MM.1S (cell line): ENCODE measurements around the gene FAM120A.

Experiments
- DNase-seq: peaks from one replicate; pipeline ENCODE4 v3.0.0-alpha.2; 2015
- H2AFZ ChIP-seq: fragments of 300-600 bp; sonication (generic); 2 replicates; pipeline ENCODE4 v1.6.0; 2016; ENCODE audit warnings: antibody characterized with exemption, low read length
- H3F3A ChIP-seq: fragments of 300-600 bp; sonication (generic); 2 replicates; pipeline ENCODE4 v1.6.1; 2016; ENCODE audit warnings: mild to moderate bottlenecking, antibody characterized with exemption, low read length, moderate library complexity, mixed read lengths; ENCODE audit not compliant: insufficient read depth
- H3K27ac ChIP-seq: fragments of 300-600 bp; sonication (generic); 2 replicates; pipeline ENCODE4 v1.5.1; 2016; ENCODE audit warnings: mild to moderate bottlenecking, low read length
- H3K27me3 ChIP-seq: fragments of 300-600 bp; sonication (generic); replicated peaks from 2 replicates; pipeline ENCODE4 v1.6.0; 2016; ENCODE audit warnings: low read length; ENCODE audit not compliant: insufficient read depth
- H3K36me3 ChIP-seq: fragments of 300-600 bp; sonication (generic); replicated peaks from 2 replicates; pipeline ENCODE4 v1.6.1; 2016; ENCODE audit warnings: mild to moderate bottlenecking, low read length, mixed read lengths; ENCODE audit not compliant: insufficient read depth
- H3K4me1 ChIP-seq: fragments of 300-600 bp; sonication (generic); 2 replicates; pipeline ENCODE4 v1.6.1; 2016; ENCODE audit warnings: low read length, mixed read lengths
- H3K4me2 ChIP-seq: fragments of 300-600 bp; sonication (generic); 2 replicates; pipeline ENCODE4 v1.6.0; 2016; ENCODE audit warnings: low read depth, low read length
- H3K4me3 ChIP-seq: fragments of 300-600 bp; sonication (generic); 2 replicates; pipeline ENCODE4 v1.5.1; 2016; ENCODE audit warnings: low read length, mixed read lengths
- H3K79me2 ChIP-seq: fragments of 300-600 bp; sonication (generic); 2 replicates; pipeline ENCODE4 v1.6.1; 2016; ENCODE audit warnings: mixed run types, low read length, mixed read lengths
- H3K9ac ChIP-seq: fragments of 300-600 bp; sonication (generic); 2 replicates; pipeline ENCODE4 v1.6.1; 2016; ENCODE audit warnings: low read length, mixed read lengths
- H3K9me2 ChIP-seq: fragments of 300-600 bp; sonication (generic); replicated peaks from 2 replicates; pipeline ENCODE4 v1.6.1; 2016; ENCODE audit warnings: mild to moderate bottlenecking, low read length, mixed read lengths; ENCODE audit not compliant: insufficient read depth
- H3K9me3 ChIP-seq: fragments of 300-600 bp; sonication (generic); replicated peaks from 2 replicates; pipeline ENCODE4 v1.6.1; 2016; ENCODE audit warnings: mild to moderate bottlenecking, low read length, mixed read lengths; ENCODE audit not compliant: insufficient read depth
- H4K20me1 ChIP-seq: fragments of 300-600 bp; sonication (generic); 2 replicates; pipeline ENCODE4 v1.6.1; 2016; ENCODE audit warnings: mild to moderate bottlenecking, low read length, moderate library complexity, mixed read lengths; ENCODE audit not compliant: insufficient read depth
- EZH2 ChIP-seq: fragments of 300-600 bp; sonication (generic); optimal IDR thresholded peaks from 2 replicates; pipeline ENCODE3; 2017; ENCODE audit warnings: low read depth, mild to moderate bottlenecking, antibody characterized with exemption, low read length, mixed read lengths
- EZH2phosphoT487 ChIP-seq: fragments of 300-600 bp; sonication (generic); IDR thresholded peaks from 2 replicates; pipeline ENCODE4 v1.6.1; 2018; ENCODE audit warnings: antibody characterized with exemption, low read length
- TF ChIP-seq, protein P1 (sequence below): fragments of 300-600 bp; sonication (generic); IDR thresholded peaks from 2 replicates; pipeline ENCODE4 v1.5.1; 2016; ENCODE audit warnings: antibody characterized with exemption, low read length, mixed read lengths

FAM120A gene

DNA sequence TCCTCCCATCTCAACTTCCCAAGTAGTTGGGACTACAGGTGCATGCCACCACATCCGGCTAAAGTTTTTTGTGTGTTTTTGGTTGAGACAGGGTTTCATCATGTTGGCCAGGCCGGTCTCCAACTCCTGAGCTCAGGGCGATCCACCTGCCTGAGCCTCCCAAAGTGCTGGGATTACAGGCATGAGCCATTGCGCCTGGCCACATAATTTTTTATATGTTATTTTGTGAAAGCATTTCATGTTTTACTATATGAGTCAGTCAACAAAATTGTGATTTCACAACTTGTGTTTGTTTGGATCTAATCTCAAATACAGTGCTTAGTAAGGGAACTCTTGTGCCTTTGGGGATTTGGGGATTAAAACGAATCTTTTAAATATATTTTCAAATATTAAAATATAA lies 21.9 kb downstream of the FAM120A start:
- Histone ChIP-seq H3K9me3 (no peaks in the 10 kb centered on the region), H3K4me3 (no peak overlapping the region), H3K36me3 (peaks cover 19% of the 10 kb centered on the region; the same call in 1 of the 2 replicates), H3K27me3 (no peaks in the 10 kb centered on the region), H2AFZ (no peak overlapping the region), H3K4me1 (peaks cover 10% of the 10 kb centered on the region), H3F3A (no peaks in the 10 kb centered on the region), H3K4me2 (no peak overlapping the region), H4K20me1 (peaks cover 26% of the 10 kb centered on the region), H3K27ac (no peak overlapping the region), H3K9me2 (no peaks in the 10 kb centered on the region), H3K79me2 (peaks cover 96% of the 10 kb centered on the region), H3K9ac (no peak overlapping the region)
- no peak for TF ChIP-seq EZH2
- TF ChIP-seq, protein P1, sequence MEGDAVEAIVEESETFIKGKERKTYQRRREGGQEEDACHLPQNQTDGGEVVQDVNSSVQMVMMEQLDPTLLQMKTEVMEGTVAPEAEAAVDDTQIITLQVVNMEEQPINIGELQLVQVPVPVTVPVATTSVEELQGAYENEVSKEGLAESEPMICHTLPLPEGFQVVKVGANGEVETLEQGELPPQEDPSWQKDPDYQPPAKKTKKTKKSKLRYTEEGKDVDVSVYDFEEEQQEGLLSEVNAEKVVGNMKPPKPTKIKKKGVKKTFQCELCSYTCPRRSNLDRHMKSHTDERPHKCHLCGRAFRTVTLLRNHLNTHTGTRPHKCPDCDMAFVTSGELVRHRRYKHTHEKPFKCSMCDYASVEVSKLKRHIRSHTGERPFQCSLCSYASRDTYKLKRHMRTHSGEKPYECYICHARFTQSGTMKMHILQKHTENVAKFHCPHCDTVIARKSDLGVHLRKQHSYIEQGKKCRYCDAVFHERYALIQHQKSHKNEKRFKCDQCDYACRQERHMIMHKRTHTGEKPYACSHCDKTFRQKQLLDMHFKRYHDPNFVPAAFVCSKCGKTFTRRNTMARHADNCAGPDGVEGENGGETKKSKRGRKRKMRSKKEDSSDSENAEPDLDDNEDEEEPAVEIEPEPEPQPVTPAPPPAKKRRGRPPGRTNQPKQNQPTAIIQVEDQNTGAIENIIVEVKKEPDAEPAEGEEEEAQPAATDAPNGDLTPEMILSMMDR = no peak
- no peak for TF ChIP-seq EZH2phosphoT487
- DNase-seq = no peak

DNA sequence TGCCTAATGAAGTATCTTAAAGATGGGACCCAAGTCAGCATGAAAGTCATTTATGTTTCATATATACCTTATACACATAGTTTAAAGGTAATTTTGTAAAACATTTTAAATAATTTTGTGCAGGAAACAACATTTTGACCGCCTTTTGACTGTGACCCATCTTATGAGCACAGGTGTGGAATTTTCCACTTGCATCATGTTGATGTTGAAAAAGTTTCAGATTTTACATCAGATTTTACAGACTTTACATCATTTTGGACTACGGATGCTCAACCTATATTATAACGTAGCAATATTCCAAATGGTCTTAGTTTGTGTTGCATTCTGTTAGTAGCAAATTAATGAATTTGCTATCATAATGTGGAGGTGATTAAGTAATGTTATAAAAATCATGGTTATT lies 23.6 kb downstream of the FAM120A start:
- H3K79me2 ChIP-seq = peaks cover 96% of the 10 kb centered on the region
- no peaks in the 10 kb centered on the region for H3K27me3 ChIP-seq
- H3K9me2 ChIP-seq = no peaks in the 10 kb centered on the region
- H3K36me3 ChIP-seq = peaks cover 25% of the 10 kb centered on the region; the same call in 1 of the 2 replicates
- no peaks in the 10 kb centered on the region for H3K9me3 ChIP-seq
- TF ChIP-seq EZH2 = no peak
- TF ChIP-seq, protein P1 = no peak
- no peak for TF ChIP-seq EZH2phosphoT487
- H3K27ac ChIP-seq = no peak overlapping the region
- H4K20me1 ChIP-seq = peaks cover 10% of the 10 kb centered on the region
- no peak overlapping the region for H3K4me2 ChIP-seq
- no peak for DNase-seq
- no peak overlapping the region for H3K9ac ChIP-seq
- H2AFZ ChIP-seq = no peak overlapping the region
- H3K4me1 ChIP-seq = no peaks in the 10 kb centered on the region
- no peak overlapping the region for H3K4me3 ChIP-seq
- H3F3A ChIP-seq = no peaks in the 10 kb centered on the region

DNA sequence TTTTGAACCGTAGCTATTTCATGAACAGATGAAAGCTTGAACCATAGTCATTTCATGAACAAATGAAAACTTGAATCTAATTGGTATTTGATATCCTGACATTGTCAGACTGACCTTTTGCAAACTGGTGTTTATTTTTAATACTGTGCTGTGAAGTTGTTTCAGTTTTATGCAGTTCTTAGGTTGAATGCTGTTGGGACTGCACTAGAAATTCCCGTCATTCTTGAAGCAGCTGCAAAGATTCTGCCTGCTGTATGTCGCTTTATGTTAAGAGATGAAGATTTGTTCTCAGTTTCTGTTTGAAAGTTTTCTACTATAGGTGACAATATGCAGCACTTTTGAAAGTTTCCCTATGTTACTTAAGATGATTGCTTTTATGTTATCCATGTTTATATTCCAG lies 24.4 kb downstream of the FAM120A start:
- no peak overlapping the region for H3K4me2 ChIP-seq
- no peak overlapping the region for H3K27ac ChIP-seq
- H4K20me1 ChIP-seq = peaks cover 6% of the 10 kb centered on the region; the same call in 1 of the 2 replicates
- H3F3A ChIP-seq = no peaks in the 10 kb centered on the region
- no peaks in the 10 kb centered on the region for H3K9me2 ChIP-seq
- peaks cover 27% of the 10 kb centered on the region; the same call in 1 of the 2 replicates for H3K36me3 ChIP-seq
- no peaks in the 10 kb centered on the region for H3K4me1 ChIP-seq
- H3K9me3 ChIP-seq = no peaks in the 10 kb centered on the region
- no peaks in the 10 kb centered on the region for H3K27me3 ChIP-seq
- no peak overlapping the region for H3K9ac ChIP-seq
- DNase-seq = no peak
- TF ChIP-seq EZH2 = no peak
- TF ChIP-seq EZH2phosphoT487 = no peak
- TF ChIP-seq, protein P1 = no peak
- peaks cover 96% of the 10 kb centered on the region for H3K79me2 ChIP-seq
- no peak overlapping the region for H3K4me3 ChIP-seq
- no peak overlapping the region for H2AFZ ChIP-seq
